ENCODE data around the gene CDCP2. TPM values are rescaled to one million over a fixed set of nuclear protein-coding genes. Genes with fewer than 3 reads are reported as not detected.
"Not testable (repeated sequence)": the region's sequence is repeated elsewhere in the genome, so short reads cannot be mapped to it uniquely, and the experiment has no call there.

CDCP2 gene
- total RNA-seq, 1 donor from 2014 or later, result under 0.01 TPM

DNA sequence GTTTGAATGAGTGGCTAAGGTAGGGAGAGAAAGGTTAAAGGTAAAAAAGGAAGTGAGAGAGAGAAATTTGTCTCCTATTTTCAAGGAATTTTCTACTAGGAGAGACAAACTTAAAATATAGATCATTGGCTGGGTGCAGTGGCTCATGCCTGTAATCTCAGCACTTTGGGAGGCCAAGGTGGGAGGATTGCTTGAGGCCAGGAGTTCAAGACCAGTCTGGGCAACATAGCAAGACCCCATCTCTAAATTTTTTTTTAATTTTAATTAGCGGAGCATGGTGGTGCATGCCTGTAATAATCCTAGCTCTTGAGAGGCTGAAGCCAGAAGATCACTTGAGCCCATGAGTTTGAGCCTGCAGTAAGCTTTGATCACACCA, 58.1 kb downstream of the CDCP2 start:
- DNase-seq (ENCODE audit: low read depth in 2 of 2), result not testable (repeated sequence)

DNA sequence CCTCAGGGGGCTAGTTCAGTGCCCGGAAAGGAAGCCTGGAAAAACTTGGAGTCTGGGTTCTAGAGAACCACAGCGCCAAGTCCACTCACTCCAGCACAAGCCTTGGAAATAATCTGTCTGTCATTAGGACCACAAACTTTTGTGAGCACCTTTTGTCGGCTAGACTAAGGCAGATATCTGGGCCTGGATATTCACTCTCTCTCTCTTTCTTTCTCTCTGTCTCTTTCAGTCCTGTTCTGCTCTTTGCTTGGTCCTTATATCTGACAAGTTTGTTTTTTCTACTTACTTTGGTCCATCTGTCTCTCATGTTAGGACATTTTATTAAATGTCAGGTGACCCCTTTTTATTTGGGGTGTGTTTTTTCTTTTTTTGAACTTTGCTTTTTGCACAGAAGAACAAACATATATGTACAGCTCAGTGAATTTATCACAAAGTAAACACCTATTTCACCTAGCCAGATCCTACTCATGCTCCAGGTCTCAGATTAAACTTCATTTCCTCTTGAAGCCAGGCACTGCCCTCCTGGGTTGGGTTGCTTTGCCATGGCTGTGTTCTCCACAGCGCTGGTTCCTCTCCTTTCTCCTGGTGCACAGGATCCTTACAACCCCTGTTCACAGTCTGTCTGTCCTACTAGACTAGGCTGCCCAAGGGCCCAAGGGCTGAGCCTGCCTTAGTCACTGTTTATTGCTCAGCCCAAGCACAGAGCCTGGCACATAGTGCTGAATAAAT, 58.6 kb downstream of the CDCP2 start:
- DNase-seq (ENCODE audit: low read depth in 2 of 2), result no peak

DNA sequence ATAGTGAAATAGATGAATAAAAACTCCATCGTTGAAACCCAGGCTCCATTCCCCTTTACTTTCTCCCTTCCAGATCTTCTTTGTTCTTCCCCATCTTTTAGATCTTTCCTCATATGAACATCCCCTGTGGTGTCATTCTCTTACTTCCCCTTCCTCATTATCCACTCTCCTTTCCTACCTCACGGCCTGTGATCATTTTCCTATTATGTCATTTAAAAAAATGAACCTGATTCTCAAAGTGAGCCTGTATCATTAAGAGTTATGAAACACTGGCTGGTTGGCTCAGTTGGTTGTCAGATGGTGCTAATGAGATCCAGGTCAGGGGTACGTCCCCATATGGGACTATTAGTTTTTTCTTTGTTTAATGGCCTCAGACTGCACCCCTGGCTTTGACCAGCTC, 61.1 kb downstream of the CDCP2 start:
- no peak for DNase-seq (ENCODE audit: low read depth in 2 of 2)

DNA sequence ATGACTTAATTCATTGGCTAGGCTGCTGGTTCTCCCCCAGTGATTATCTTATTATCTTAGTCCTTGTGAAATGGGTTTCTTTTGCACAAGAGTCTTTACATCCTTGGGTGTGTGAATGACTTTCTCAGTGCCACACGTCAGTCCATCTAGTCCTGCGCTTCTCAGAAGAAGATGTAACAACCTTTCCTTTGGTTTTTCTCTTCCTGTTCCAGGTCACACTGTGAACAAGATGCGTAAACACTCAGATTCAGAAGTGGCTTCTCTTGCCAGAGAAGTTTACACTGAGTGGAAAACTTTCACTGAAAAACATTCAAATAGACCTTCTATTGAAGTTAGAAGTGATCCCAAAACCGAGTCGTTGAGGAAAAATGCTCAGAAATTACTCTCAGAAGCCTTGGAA, 64.4 kb downstream of the CDCP2 start:
- no peak for DNase-seq (ENCODE audit: low read depth in 2 of 2)

DNA sequence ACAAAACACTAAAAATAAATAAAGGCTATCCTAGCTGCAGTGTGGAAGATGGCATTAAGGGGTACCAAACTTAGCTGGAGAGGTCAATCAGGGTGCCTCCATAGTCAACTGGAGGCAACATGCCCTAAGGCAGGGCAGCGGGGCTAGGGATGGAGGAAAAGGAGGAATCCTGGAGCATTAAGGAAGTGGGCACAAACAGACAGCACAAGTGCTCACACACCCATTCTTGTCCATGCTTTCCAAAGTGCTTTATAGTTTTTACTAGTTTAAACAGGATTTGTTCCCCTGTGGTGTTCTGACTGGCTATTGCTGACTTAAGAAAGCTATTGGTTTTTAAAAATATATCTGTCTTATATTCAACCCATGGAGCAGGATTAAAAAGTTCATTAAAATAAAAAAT, 66.0 kb downstream of the CDCP2 start:
- no peak for DNase-seq (ENCODE audit: low read depth in 2 of 2)

DNA sequence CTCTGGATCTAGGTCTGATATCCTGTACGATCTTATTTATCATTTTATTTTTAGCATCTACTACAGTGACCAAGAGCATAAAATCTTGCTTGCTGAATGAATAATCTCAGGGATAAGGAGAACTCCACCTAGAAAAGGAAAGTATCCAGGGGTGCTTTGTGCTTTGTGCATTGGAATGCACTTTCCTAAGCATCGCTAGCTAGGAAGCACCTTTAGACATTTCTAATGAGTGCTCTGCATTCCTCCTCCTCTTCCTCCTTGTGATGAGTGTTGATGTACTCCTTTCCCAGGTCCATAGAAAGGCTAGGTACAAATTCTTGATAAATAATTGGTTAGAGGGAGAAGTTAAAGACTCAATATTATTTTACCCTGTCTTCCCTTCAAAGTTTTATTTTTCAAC, 68.0 kb downstream of the CDCP2 start:
- no peak for DNase-seq (ENCODE audit: low read depth in 2 of 2)

Other genes starting within 250 kb of the CDCP2 start
- 12.4 and 14.5 TPM in 2 replicates for gene IFT25, start 207.3 kb downstream of the CDCP2 start, total RNA-seq
- gene LRRC42, start 206.7 kb downstream of the CDCP2 start, total RNA-seq, result 17.2 and 22.0 TPM in 2 replicates
- gene LDLRAD1, start 134.8 kb downstream of the CDCP2 start, total RNA-seq, result not detected in 2 replicates
- 198 and 425 TPM in 2 replicates for gene TMEM59, start 99.8 kb downstream of the CDCP2 start, total RNA-seq
- gene TCEANC2, start 99.4 kb downstream of the CDCP2 start, total RNA-seq, result 1.7 and 1.8 TPM in 2 replicates
- gene CYB5RL, start 47.0 kb upstream of the CDCP2 start, total RNA-seq, result 2.6 and 4.2 TPM in 2 replicates
- 35.5 and 46.2 TPM in 2 replicates for gene MRPL37, start 47.2 kb upstream of the CDCP2 start, total RNA-seq

All from lung microvascular endothelial cell (primary cell).